GM21786 (cell line): ENCODE measurements around the gene ZFP92.
"Not testable (repeated sequence)": the region's sequence is repeated elsewhere in the genome, so short reads cannot be mapped to it uniquely, and the experiment has no call there.

Experiments
- ATAC-seq: cut with Tn5 transposase; IDR thresholded peaks from one replicate; pipeline ENCODE4 v1.9.1; 2021; ENCODE audit not compliant: unreplicated experiment

The ZFP92 gene

GRCh38 chrX:153411255-153411987 is at the start of gene ZFP92:
TSS of gene ZFP92 (plus strand) at chrX:153411472. CDS start at chrX:153418323, 6,851 bp downstream.
- ATAC-seq: peak; percentile 50

- no peak for ATAC-seq
These were observed 49.4 kb upstream of the ZFP92 start for GRCh38 chrX:153361781-153362397.

- ATAC-seq: peak; percentile 61
These were observed 45.6 kb upstream of the ZFP92 start for GRCh38 chrX:153365670-153366069.

GRCh38 chrX:153366119-153366518 is 45.2 kb upstream of the ZFP92 start:
- no peak for ATAC-seq

- no peak for ATAC-seq
These were observed 44.3 kb upstream of the ZFP92 start for GRCh38 chrX:153366878-153367538.

- no peak for ATAC-seq
These were observed 40.8 kb upstream of the ZFP92 start for GRCh38 chrX:153370293-153371055.

GRCh38 chrX:153371256-153371655 is 40.0 kb upstream of the ZFP92 start:
- no peak for ATAC-seq

GRCh38 chrX:153372949-153373348 is 38.3 kb upstream of the ZFP92 start:
- no peak for ATAC-seq

- ATAC-seq: no peak
These were observed 36.8 kb upstream of the ZFP92 start for GRCh38 chrX:153374426-153374825.

GRCh38 chrX:153375571-153375970 is 35.7 kb upstream of the ZFP92 start:
- ATAC-seq: no peak

GRCh38 chrX:153377727-153378126 is 33.5 kb upstream of the ZFP92 start:
- no peak for ATAC-seq

GRCh38 chrX:153378607-153379006 is 32.7 kb upstream of the ZFP92 start:
- no peak for ATAC-seq

- no peak for ATAC-seq
These were observed 31.8 kb upstream of the ZFP92 start for GRCh38 chrX:153379508-153379907.

GRCh38 chrX:153379971-153380581 is 31.2 kb upstream of the ZFP92 start:
- no peak for ATAC-seq

- no peak for ATAC-seq
These were observed 30.6 kb upstream of the ZFP92 start for GRCh38 chrX:153380691-153381090.

- ATAC-seq: no peak
These were observed 29.4 kb upstream of the ZFP92 start for GRCh38 chrX:153381684-153382532.

- no peak for ATAC-seq
These were observed 28.4 kb upstream of the ZFP92 start for GRCh38 chrX:153382563-153383482.

GRCh38 chrX:153384390-153384789 is 26.9 kb upstream of the ZFP92 start:
- no peak for ATAC-seq

- not testable (repeated sequence) for ATAC-seq
These were observed 26.3 kb upstream of the ZFP92 start for GRCh38 chrX:153384973-153385372.
